Measurements from ENCODE around the gene KLHL29. TPM values are rescaled to one million over a fixed set of nuclear protein-coding genes. Genes with fewer than 3 reads are reported as not detected.

The KLHL29 gene
- total RNA-seq, 4 donors from 2014 or later: 2.2 to 3.3 (median 2.7) TPM

DNA sequence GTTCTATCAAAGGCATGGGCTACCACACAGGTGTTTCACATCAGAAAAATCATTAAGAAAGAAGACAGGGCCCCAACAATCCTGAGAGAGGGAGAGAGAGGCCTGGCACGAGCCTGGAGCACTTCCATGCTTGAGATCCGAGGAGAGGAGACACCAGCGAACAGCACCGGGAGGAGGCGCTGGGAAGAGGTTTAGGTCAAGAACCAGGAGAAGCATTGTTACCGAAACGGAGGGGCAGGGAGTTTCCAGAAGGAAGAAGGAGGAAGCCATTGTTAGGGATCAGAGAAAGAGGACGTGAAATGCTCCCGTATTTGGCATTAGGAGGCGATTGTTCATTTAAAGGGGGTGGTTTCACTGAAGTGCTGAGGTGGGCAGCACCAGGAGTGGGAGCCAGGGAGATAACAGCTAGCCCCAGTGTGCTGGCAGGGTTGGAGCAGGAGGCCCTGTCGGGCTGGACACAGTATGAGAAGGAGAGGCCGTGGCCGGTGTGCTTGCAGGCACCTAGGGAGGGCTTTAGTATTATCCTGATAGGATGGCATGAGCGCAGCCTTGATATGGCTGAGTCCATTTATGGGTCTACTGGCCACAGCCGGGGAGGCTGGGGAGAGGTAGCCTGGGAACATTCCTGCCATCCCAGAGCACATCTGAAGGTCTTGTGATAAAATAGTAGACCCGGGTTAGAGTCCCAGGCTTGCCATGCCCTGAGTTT, 244.9 kb downstream of the KLHL29 start:
- 81 to 83% methylated on average over 16 of the region's 16 CpGs for WGBS, 2 donors
- Histone ChIP-seq H3K9me3 (no peaks in the 10 kb centered on the region), H3K36me3 (no peaks in the 10 kb centered on the region), H3K4me1 (no peaks in the 10 kb centered on the region), H3K27me3 (no peaks in the 10 kb centered on the region), H3K27ac (no peak overlapping the region), H3K4me3 (replicated peaks in 1 of 3) (no peak overlapping the region)
- no peak for DNase-seq
- TF ChIP-seq, protein P1, sequence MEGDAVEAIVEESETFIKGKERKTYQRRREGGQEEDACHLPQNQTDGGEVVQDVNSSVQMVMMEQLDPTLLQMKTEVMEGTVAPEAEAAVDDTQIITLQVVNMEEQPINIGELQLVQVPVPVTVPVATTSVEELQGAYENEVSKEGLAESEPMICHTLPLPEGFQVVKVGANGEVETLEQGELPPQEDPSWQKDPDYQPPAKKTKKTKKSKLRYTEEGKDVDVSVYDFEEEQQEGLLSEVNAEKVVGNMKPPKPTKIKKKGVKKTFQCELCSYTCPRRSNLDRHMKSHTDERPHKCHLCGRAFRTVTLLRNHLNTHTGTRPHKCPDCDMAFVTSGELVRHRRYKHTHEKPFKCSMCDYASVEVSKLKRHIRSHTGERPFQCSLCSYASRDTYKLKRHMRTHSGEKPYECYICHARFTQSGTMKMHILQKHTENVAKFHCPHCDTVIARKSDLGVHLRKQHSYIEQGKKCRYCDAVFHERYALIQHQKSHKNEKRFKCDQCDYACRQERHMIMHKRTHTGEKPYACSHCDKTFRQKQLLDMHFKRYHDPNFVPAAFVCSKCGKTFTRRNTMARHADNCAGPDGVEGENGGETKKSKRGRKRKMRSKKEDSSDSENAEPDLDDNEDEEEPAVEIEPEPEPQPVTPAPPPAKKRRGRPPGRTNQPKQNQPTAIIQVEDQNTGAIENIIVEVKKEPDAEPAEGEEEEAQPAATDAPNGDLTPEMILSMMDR (IDR thresholded peaks at IDR 0.05): no peak
- no peak for TF ChIP-seq POLR2A (IDR thresholded peaks at IDR 0.05)
- intact Hi-C loops (cut with DNase I): no loop called here

DNA sequence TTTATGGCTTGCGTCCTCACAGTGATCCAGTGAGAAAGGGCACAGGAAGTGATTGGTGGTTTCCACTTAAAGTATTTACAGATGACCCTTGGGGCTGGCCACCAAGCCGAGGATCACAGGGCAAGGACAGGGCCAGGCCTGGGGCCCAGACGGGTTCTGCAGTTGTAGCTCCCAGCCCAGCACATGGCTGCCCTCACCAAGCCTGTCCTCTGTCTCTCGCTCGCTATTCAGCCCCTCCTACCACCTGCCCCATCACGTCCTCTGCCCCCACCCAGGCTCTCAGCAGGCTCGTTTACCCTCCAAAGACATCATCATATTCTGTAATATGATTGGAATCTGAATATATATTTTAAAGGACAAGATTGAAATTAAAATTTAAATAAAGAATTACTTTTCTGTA, 246.0 kb downstream of the KLHL29 start:
- no peak for TF ChIP-seq POLR2A (IDR thresholded peaks at IDR 0.05)
- TF ChIP-seq, protein P1 (IDR thresholded peaks at IDR 0.05): no peak
- Histone ChIP-seq H3K9me3 (no peaks in the 10 kb centered on the region), H3K4me1 (no peaks in the 10 kb centered on the region), H3K27me3 (no peaks in the 10 kb centered on the region), H3K36me3 (no peaks in the 10 kb centered on the region), H3K27ac (no peak overlapping the region), H3K4me3 (replicated peaks in 1 of 3) (no peak overlapping the region)
- 92 to 93% methylated on average over 7 of the region's 7 CpGs for WGBS, 2 donors
- intact Hi-C loops (cut with DNase I): no loop called here
- no peak for DNase-seq

DNA sequence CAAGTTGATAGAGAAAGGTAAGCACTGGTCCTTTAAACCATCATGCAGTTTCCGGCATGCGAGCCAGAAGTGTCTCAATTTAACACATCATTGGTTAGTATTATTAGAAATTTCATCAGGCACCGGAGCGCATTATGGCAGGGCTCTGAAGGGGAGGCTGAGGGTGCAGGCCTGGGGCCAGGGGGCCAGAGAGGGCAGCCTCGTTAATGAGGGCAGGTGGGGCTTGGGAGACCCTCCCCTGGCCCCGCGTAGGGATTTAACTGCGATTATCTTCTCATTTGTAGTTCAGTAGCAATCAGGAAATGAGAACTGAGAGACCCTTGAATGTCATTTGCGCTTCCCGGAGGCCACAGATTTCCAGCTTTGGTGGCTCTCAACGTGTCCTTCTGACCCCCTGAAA, 246.4 kb downstream of the KLHL29 start:
- intact Hi-C loops (cut with DNase I): no loop called here
- Histone ChIP-seq H3K9me3 (no peaks in the 10 kb centered on the region), H3K36me3 (no peaks in the 10 kb centered on the region), H3K27ac (no peak overlapping the region), H3K4me3 (replicated peaks in 1 of 3) (no peak overlapping the region), H3K4me1 (no peaks in the 10 kb centered on the region), H3K27me3 (no peaks in the 10 kb centered on the region)
- WGBS, 2 donors: 80 to 85% methylated on average over 11 of the region's 11 CpGs
- TF ChIP-seq POLR2A (IDR thresholded peaks at IDR 0.05): no peak
- TF ChIP-seq, protein P1 (IDR thresholded peaks at IDR 0.05): no peak
- no peak for DNase-seq

- no peaks in the 10 kb centered on the region for H3K4me1 ChIP-seq
- no peaks in the 10 kb centered on the region for H3K36me3 ChIP-seq
- H3K27ac ChIP-seq: no peak overlapping the region
- no peak for DNase-seq
- TF ChIP-seq, protein P1 (IDR thresholded peaks at IDR 0.05): no peak
- no peak for TF ChIP-seq POLR2A (IDR thresholded peaks at IDR 0.05)
- intact Hi-C loops (cut with DNase I): no loop called here
- H3K9me3 ChIP-seq: no peaks in the 10 kb centered on the region
- H3K27me3 ChIP-seq: no peaks in the 10 kb centered on the region
- WGBS, 2 donors: 71% methylated on average over 5 to 6 of the region's 6 CpGs
- no peak overlapping the region for H3K4me3 ChIP-seq (replicated peaks in 1 of 3)
Measured at GRCh38 chr2:23632386-23632785, 247.4 kb downstream of the KLHL29 start.

- H3K27me3 ChIP-seq: no peaks in the 10 kb centered on the region
- H3K4me1 ChIP-seq: no peaks in the 10 kb centered on the region
- TF ChIP-seq POLR2A (IDR thresholded peaks at IDR 0.05): no peak
- TF ChIP-seq, protein P1 (IDR thresholded peaks at IDR 0.05): no peak
- WGBS, 2 donors: 91 to 93% methylated on average over 5 of the region's 5 CpGs
- DNase-seq: no peak
- intact Hi-C loops (cut with DNase I): no loop called here
- no peaks in the 10 kb centered on the region for H3K36me3 ChIP-seq
- no peak overlapping the region for H3K27ac ChIP-seq
- H3K9me3 ChIP-seq: no peaks in the 10 kb centered on the region
- H3K4me3 ChIP-seq (replicated peaks in 1 of 3): no peak overlapping the region
Measured at GRCh38 chr2:23632831-23633395, 247.9 kb downstream of the KLHL29 start.

Data from thyroid gland (tissue), 4 donors.